Measurements from ENCODE around the gene PLXNA4. TPM values are rescaled to one million over a fixed set of nuclear protein-coding genes. Genes with fewer than 3 reads are reported as not detected.
A peak's percentile ranks its signal among the peaks of the same experiment; 100 is the strongest.

Gene PLXNA4
- 1 to 10 TPM in 1 of 2 donors, under 1 TPM in 1; 0.41 to 2.8 TPM for total RNA-seq

GRCh38 chr7:132575982-132576720, at the start of gene PLXNA4:
Gene PLXNA4 (minus strand): TSS chr7:132576470. CDS start chr7:132508693, 67,777 bp downstream.
- DNase-seq (ENCODE audit: low spot score) = no peak
- Histone ChIP-seq H3K4me3 (peak within 1 kb of the TSS; percentile 30 to 32), H3K36me3 (no peaks in the 10 kb centered on the region), H3K9me3 (no peaks in the 10 kb centered on the region), H3K4me1 (replicated peaks) (peaks cover 4% of the 10 kb centered on the region), H3K27ac (no peak within 1 kb of the TSS), H3K27me3 (replicated peaks; ENCODE audit: insufficient read depth) (peaks cover 17% of the 10 kb centered on the region)
- WGBS = under 1% methylated on average over 64 of the region's 67 CpGs
- intact Hi-C loops (cut with DNase I) = no loop called here
- no peak for TF ChIP-seq POLR2A (IDR thresholded peaks at IDR 0.05)
- TF ChIP-seq POLR2AphosphoS5 (IDR thresholded peaks at IDR 0.05) = no peak
- no peak for TF ChIP-seq CTCF (IDR thresholded peaks at IDR 0.05)

GRCh38 chr7:132625651-132626050, 49.4 kb upstream of the PLXNA4 start:
- Histone ChIP-seq H3K4me1 (replicated peaks) (no peaks in the 10 kb centered on the region), H3K27ac (no peak overlapping the region), H3K9me3 (no peaks in the 10 kb centered on the region), H3K4me3 (no peak overlapping the region), H3K27me3 (replicated peaks; ENCODE audit: insufficient read depth) (no peaks in the 10 kb centered on the region), H3K36me3 (no peaks in the 10 kb centered on the region)
- 90% methylated on average over 2 of the region's 2 CpGs for WGBS
- no peak for DNase-seq (ENCODE audit: low spot score)
- TF ChIP-seq POLR2A (IDR thresholded peaks at IDR 0.05) (no peak), CTCF (IDR thresholded peaks at IDR 0.05) (no peak), POLR2AphosphoS5 (IDR thresholded peaks at IDR 0.05) (no peak)
- intact Hi-C loops (cut with DNase I) = no loop called here

- H3K27ac ChIP-seq = no peak overlapping the region
- no peaks in the 10 kb centered on the region for H3K9me3 ChIP-seq
- H3K27me3 ChIP-seq (replicated peaks; ENCODE audit: insufficient read depth) = no peaks in the 10 kb centered on the region
- H3K36me3 ChIP-seq = no peaks in the 10 kb centered on the region
- H3K4me1 ChIP-seq (replicated peaks) = no peaks in the 10 kb centered on the region
- H3K4me3 ChIP-seq = no peak overlapping the region
- DNase-seq (ENCODE audit: low spot score) = no peak
- TF ChIP-seq POLR2A (IDR thresholded peaks at IDR 0.05) = no peak
- no peak for TF ChIP-seq POLR2AphosphoS5 (IDR thresholded peaks at IDR 0.05)
- TF ChIP-seq CTCF (IDR thresholded peaks at IDR 0.05) = no peak
- intact Hi-C loops (cut with DNase I) = no loop called here
- 87% methylated on average over 4 of the region's 4 CpGs for WGBS
Measured at GRCh38 chr7:132622081-132622480, 45.8 kb upstream of the PLXNA4 start.

GRCh38 chr7:132619967-132620366, 43.7 kb upstream of the PLXNA4 start:
- H3K36me3 ChIP-seq = no peaks in the 10 kb centered on the region
- WGBS = 93% methylated on average over 6 of the region's 6 CpGs
- H3K27me3 ChIP-seq (replicated peaks; ENCODE audit: insufficient read depth) = no peaks in the 10 kb centered on the region
- H3K4me3 ChIP-seq = no peak overlapping the region
- no peak for DNase-seq (ENCODE audit: low spot score)
- no peaks in the 10 kb centered on the region for H3K4me1 ChIP-seq (replicated peaks)
- H3K9me3 ChIP-seq = no peaks in the 10 kb centered on the region
- intact Hi-C loops (cut with DNase I) = no loop called here
- TF ChIP-seq POLR2A (IDR thresholded peaks at IDR 0.05) (no peak), CTCF (IDR thresholded peaks at IDR 0.05) (no peak), POLR2AphosphoS5 (IDR thresholded peaks at IDR 0.05) (no peak)
- H3K27ac ChIP-seq = no peak overlapping the region

GRCh38 chr7:132618956-132619305, 42.7 kb upstream of the PLXNA4 start:
- Histone ChIP-seq H3K36me3 (no peaks in the 10 kb centered on the region), H3K27me3 (replicated peaks; ENCODE audit: insufficient read depth) (no peaks in the 10 kb centered on the region), H3K27ac (no peak overlapping the region), H3K4me1 (replicated peaks) (no peaks in the 10 kb centered on the region), H3K9me3 (no peaks in the 10 kb centered on the region), H3K4me3 (no peak overlapping the region)
- no peak for DNase-seq (ENCODE audit: low spot score)
- intact Hi-C loops (cut with DNase I) = no loop called here
- TF ChIP-seq CTCF (IDR thresholded peaks at IDR 0.05) (no peak), POLR2A (IDR thresholded peaks at IDR 0.05) (no peak), POLR2AphosphoS5 (IDR thresholded peaks at IDR 0.05) (no peak)
- WGBS = 85% methylated on average over 2 of the region's 2 CpGs

Measured in prostate gland (tissue), 2 donors.